ENCODE data around the gene LDLRAD2.
"Not testable (repeated sequence)": the region's sequence is repeated elsewhere in the genome, so short reads cannot be mapped to it uniquely, and the experiment has no call there.

LDLRAD2 gene

GRCh38 chr1:21823980-21824702 is 12.1 kb downstream of the LDLRAD2 start:
- no peak for DNase-seq (ENCODE audit: low read depth)

- no peak for DNase-seq (ENCODE audit: low read depth)
Observed at GRCh38 chr1:21824926-21825325, 12.9 kb downstream of the LDLRAD2 start.

- no peak for DNase-seq (ENCODE audit: low read depth)
Observed at GRCh38 chr1:21825393-21825792, 13.3 kb downstream of the LDLRAD2 start.

- DNase-seq (ENCODE audit: low read depth): not testable (repeated sequence)
Observed at GRCh38 chr1:21826694-21827093, 14.6 kb downstream of the LDLRAD2 start.

- DNase-seq (ENCODE audit: low read depth): no peak
Observed at GRCh38 chr1:21827141-21827679, 15.1 kb downstream of the LDLRAD2 start.

GRCh38 chr1:21828075-21828474 is 16.0 kb downstream of the LDLRAD2 start:
- DNase-seq (ENCODE audit: low read depth): no peak

- no peak for DNase-seq (ENCODE audit: low read depth)
Observed at GRCh38 chr1:21828506-21829210, 16.6 kb downstream of the LDLRAD2 start.

- DNase-seq (ENCODE audit: low read depth): no peak
Observed at GRCh38 chr1:21829294-21829693, 17.2 kb downstream of the LDLRAD2 start.

- no peak for DNase-seq (ENCODE audit: low read depth)
Observed at GRCh38 chr1:21830792-21831453, 18.9 kb downstream of the LDLRAD2 start.

GRCh38 chr1:21831454-21831970 is 19.4 kb downstream of the LDLRAD2 start:
- DNase-seq (ENCODE audit: low read depth): no peak

- DNase-seq (ENCODE audit: low read depth): no peak
Observed at GRCh38 chr1:21833392-21833976, 21.4 kb downstream of the LDLRAD2 start.

GRCh38 chr1:21834094-21834493 is 22.0 kb downstream of the LDLRAD2 start:
- DNase-seq (ENCODE audit: low read depth): no peak

- DNase-seq (ENCODE audit: low read depth): no peak
Observed at GRCh38 chr1:21834666-21835065, 22.6 kb downstream of the LDLRAD2 start.

GRCh38 chr1:21836010-21836409 is 23.9 kb downstream of the LDLRAD2 start:
- DNase-seq (ENCODE audit: low read depth): no peak

- DNase-seq (ENCODE audit: low read depth): no peak
Observed at GRCh38 chr1:21836729-21837128, 24.7 kb downstream of the LDLRAD2 start.

- DNase-seq (ENCODE audit: low read depth): no peak
Observed at GRCh38 chr1:21837476-21837875, 25.4 kb downstream of the LDLRAD2 start.

- DNase-seq (ENCODE audit: low read depth): no peak
Observed at GRCh38 chr1:21838359-21839157, 26.5 kb downstream of the LDLRAD2 start.

- DNase-seq (ENCODE audit: low read depth): no peak
Observed at GRCh38 chr1:21839337-21840037, 27.4 kb downstream of the LDLRAD2 start.

GRCh38 chr1:21840981-21841380 is 28.9 kb downstream of the LDLRAD2 start:
- DNase-seq (ENCODE audit: low read depth): no peak

GRCh38 chr1:21841852-21842466 is 29.9 kb downstream of the LDLRAD2 start:
- DNase-seq (ENCODE audit: low read depth): no peak
